Fibroblast of the aortic adventitia (primary cell): ENCODE measurements around the gene NECAP2. TPM values are rescaled to one million over a fixed set of nuclear protein-coding genes. Genes with fewer than 3 reads are reported as not detected.

Source experiments
- DNase-seq: peaks from one replicate; pipeline ENCODE4 v3.0.0-alpha.2; 2010; ENCODE audit warnings: low read depth
- H3K4me3 ChIP-seq: 2 replicates; pipeline ENCODE4 v1.5.1; 2011; ENCODE audit warnings: low read depth, mild to moderate bottlenecking, control low read depth, low read length, moderate library complexity
- CTCF ChIP-seq: IDR thresholded peaks from 2 replicates; pipeline ENCODE4 v1.5.1; 2011; ENCODE audit warnings: mild to moderate bottlenecking, low read length, control low read depth, inconsistent platforms; ENCODE audit not compliant: insufficient read depth
- total RNA-seq: library from RNA; depleted of rRNA; stranded (reverse); fragments of >200 nt; gene quantifications from 2 replicates; pipeline ENCODE4 v1.2.3, GENCODE V29; 2012; ENCODE audit warnings: low replicate concordance

NECAP2 gene
- total RNA-seq, 1 donor, result 73.9 TPM

GRCh38 chr1:16440131-16440469, 424 bp upstream of the NECAP2 start:
- TF ChIP-seq CTCF, result no peak
- H3K4me3 ChIP-seq, result peak overlapping the region; percentile 45
- peak; percentile 21 for DNase-seq

- no peak for TF ChIP-seq CTCF
- peak overlapping the region; percentile 99 for H3K4me3 ChIP-seq
- peak; percentile 20 for DNase-seq
These were observed 750 bp downstream of the NECAP2 start for GRCh38 chr1:16441282-16441665.

GRCh38 chr1:16442265-16442664, 1.7 kb downstream of the NECAP2 start:
- no peak for DNase-seq
- H3K4me3 ChIP-seq, result no peak overlapping the region
- TF ChIP-seq CTCF, result no peak

- no peak for TF ChIP-seq CTCF
- H3K4me3 ChIP-seq, result no peak overlapping the region
- no peak for DNase-seq
These were observed 2.4 kb downstream of the NECAP2 start for GRCh38 chr1:16442941-16443340.

- no peak overlapping the region for H3K4me3 ChIP-seq
- DNase-seq, result no peak
These were observed 3.6 kb downstream of the NECAP2 start for GRCh38 chr1:16443975-16444770.

GRCh38 chr1:16445052-16445451, 4.5 kb downstream of the NECAP2 start:
- DNase-seq, result no peak
- no peak overlapping the region for H3K4me3 ChIP-seq
- no peak for TF ChIP-seq CTCF

More at GRCh38 chr1:16443975-16444770, 3.6 kb downstream of the NECAP2 start:
- TF ChIP-seq CTCF, result no peak

GRCh38 chr1:16446116-16446515, 5.6 kb downstream of the NECAP2 start:
- H3K4me3 ChIP-seq, result no peak overlapping the region
- no peak for TF ChIP-seq CTCF
- no peak for DNase-seq
